ENCODE measurements around the gene USP9X.
"Not testable (repeated sequence)": the region's sequence is repeated elsewhere in the genome, so short reads cannot be mapped to it uniquely, and the experiment has no call there.

USP9X gene

DNA sequence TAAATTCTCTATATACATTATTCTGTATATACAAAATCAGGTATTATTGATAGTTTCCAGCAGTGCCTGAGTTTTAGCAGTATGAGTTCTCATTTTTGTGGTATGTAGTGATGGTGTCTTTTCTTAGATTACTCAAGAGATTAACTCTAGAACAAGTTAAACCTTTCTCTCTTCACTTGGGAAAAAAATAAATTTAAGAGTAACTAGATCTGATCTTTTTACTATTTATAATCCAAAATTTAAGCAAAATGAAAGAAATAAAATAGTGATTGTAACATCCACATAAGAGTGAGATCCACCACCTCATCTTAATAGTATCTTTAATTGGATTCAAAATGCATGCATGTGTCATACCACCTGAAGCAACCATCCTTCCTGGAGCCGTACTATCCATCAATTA lies 124.6 kb downstream of the USP9X start:
- DNase-seq: no peak

DNA sequence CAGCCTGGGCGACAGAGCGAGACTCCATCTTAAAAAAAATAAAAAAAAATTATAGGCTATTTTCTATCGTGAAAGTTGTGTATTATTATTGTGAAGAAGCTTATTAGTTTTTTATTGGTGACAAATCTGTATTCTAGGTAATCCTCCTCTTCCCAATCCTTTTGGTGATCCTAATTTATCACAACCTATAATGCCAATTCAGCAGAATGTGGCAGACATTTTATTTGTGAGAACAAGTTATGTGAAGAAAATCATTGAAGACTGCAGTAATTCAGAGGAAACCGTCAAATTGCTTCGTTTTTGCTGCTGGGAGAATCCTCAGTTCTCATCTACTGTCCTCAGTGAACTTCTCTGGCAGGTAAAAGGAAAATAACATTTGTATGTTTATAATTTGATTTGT lies 139.4 kb downstream of the USP9X start:
- DNase-seq: no peak

DNA sequence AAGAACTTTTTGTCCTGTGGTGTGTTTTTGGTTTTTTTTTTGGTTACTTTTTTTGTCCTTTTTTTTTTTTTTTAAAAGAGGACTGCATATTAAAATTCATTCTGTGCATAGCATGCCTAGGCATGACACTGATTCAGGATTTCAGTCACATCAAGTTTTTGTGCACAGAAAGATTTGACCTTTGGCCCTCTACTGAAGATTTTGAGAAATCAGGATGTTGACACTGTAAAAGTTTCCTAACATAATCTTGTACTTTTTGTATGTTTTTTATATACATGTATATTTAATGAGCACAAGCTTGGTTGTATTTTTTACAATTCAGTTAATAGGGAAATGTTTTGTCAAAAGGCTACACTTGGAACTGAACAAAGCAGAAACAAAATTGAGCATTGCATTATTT lies 148.7 kb downstream of the USP9X start:
- no peak for DNase-seq

DNA sequence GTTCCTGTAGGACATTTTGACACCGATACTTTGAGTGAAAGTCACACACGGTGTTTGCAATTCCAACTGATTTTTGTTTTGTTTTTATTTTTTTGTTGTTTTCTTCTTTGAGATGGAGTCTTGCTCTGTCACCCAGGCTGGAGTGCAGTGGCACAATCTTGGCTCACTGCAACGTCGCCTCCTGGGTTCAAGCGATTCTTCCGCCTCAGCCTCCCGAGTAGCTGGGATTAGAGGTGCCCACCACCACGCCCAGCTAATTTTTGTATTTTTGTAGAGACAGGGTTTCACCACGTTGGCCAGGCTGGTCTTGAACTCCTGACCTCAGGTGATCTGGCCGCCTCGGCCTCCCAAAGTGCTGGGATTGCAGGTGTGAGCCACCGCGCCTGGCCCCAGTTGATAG lies 149.2 kb downstream of the USP9X start:
- not testable (repeated sequence) for DNase-seq

DNA sequence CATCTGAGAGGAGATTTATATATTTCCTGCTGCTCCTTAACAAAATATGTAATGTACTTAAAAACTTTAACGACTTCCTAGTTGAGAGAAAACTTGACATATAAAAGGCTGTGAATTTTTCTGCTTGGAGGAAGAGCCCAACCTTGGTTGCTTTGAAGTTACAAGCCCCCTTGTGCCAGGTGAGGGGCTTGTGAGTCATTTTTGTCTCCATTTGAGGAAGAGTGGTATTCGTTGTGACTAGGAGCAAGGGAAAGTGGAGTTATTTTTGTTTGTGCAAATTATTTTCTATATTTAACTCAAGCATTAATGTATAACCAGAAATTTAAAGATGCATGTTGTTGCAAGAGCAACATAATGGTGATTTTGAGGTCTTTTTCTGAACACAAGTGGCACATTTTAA lies 149.7 kb downstream of the USP9X start:
- no peak for DNase-seq

DNA sequence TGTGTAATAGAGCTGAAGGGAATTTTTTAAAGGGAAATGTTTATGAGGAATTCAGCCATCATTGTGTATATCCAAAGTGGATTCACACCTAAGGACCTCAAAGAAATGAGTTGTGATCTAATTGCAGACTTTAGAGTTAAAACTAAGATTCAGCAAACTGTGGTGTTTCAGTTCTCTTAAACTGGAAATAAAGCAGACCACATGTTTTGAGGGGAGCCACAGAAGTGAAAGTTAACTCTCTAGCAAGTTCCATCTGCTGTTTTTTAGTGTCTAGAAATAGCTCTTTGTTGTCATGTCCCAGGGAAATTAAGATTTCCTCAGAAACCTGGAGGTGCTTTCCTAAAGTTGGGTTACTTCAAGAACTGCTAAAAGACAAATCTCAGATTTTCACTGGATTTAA lies 151.4 kb downstream of the USP9X start:
- no peak for DNase-seq

DNA sequence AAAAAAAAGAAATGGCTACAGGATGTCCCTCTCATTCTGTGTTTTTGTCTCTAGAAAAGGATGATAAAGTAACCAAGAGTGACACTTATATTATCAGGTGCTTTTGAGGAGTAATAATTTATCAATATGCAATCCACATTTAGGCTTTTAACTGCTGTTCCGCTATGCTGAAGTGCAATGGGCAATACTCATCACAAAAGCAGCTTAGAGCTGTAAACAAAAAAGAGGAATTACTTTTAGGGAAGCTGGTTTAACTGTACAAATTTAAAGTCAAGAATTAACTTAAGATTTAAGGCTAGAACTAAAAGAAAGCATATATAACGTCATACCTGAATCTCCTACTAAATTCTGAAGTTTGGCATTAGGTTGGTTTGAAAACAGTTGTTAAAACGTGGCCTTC lies 155.3 kb downstream of the USP9X start:
- no peak for DNase-seq

DNA sequence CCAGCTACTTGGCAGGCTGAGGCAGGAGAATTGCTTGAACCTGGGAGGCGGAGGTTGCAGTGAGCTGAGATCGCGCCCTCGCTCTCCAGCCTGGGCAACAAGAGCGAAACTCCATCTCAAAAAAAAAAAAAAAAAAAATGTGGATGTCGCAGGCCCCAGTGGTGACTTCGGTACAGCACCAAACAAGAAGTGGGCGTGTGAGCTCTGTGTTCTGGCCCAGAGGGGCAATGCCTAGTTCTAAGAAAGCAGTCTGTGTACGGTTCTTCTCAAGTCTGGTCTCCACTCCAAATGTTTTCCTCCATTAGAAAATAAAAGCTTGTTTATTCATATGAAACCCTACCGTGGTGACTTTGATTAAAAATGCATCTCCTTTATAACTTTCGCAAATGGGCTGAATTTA lies 156.7 kb downstream of the USP9X start:
- no peak for DNase-seq

DNA sequence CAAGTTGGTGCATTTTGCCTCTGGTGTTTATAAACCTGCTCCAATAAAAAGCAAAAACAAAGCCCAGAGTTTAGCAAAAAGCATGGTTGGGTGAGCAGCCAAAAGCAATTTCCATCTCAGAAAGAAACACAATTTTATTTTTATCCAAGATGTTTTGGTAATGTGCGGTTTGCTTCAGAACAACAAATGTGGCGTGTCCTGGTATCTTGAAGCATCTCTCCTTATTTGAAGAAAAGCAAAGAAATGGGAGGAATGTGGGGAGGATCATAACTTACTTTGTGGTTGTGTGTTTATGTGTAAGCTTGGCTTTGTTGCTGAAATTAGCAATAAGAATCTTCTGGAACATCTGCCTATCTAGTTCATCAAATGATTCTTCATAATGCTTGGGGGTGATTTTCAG lies 160.4 kb downstream of the USP9X start:
- DNase-seq: no peak

DNA sequence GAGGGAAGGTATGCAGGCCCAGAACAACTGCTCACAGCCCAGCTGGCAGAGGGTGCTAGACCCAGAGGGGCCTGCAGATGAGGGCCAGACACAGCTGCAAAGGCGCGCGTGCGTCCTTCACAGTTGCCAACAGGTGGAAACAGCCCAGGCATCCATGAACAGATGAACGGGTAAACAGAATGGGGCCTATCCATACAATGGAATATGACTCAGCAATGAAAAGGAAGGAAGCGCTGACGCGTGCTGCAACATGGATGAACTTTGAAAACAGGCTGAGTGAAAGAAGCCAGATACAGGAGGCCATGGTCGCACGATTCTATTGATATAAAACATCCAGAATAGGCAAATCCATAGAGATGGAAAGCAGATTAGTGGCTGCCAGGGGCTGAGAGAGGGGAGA lies 165.6 kb downstream of the USP9X start:
- no peak for DNase-seq

DNA sequence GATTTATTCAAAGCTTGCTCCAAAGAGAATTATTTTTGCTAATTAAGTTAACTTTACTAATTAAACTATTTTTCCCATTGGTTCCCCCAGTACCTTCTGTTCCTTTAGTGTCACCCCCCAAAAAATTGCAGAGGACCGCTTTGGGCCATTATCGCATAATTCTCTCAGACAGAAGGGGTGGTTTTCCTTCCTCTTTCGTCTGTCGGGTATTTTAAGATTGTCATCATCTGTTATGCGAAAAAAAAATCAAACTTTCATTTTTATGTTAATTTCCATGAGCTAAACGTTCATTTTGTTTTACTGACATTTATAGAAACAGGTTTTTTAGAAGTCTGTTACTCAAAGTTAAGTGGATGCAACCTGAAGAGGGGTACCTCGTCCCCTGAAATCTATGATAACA lies 172.6 kb downstream of the USP9X start:
- no peak for DNase-seq

DNA sequence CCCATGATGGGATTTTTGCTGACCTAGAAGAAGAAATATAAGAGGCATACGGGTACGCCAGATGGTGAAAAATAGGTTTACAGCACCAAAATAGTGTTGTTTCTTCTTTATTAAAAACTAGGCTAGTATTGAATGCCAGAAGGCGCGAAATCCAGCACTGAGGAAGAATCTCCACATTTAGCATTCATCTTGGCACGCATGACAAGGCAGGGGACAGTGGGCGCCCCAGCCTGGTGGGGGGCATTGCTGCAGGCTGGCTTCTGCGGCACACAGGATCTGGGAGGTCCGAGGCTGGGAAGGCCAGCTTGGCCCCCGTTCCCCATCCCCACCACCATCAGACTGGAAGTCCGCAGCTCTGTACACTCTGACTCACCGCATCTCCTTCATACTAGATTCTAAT lies 173.0 kb downstream of the USP9X start:
- DNase-seq: peak in 1 of 2 experiments; percentile 39

DNA sequence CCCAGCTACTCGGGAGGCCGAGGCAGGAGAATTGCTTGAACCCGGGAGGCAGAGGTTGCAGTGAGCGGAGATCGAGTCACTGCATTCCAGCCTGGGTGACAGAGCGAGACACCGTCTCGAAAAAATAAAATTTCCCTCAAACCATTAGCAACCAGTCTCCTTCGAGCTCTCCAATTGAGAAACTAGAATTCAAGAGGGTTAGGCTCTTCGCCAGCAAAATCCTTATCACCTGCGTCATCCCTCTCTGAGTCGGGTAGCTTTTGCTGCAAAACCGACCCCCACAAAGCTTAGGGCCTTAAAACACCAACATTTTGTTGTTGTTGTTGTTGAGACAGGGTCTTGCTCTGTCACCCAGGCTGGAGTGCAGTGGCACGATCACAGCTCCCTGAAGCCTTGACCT lies 173.6 kb downstream of the USP9X start:
- no peak for DNase-seq

DNA sequence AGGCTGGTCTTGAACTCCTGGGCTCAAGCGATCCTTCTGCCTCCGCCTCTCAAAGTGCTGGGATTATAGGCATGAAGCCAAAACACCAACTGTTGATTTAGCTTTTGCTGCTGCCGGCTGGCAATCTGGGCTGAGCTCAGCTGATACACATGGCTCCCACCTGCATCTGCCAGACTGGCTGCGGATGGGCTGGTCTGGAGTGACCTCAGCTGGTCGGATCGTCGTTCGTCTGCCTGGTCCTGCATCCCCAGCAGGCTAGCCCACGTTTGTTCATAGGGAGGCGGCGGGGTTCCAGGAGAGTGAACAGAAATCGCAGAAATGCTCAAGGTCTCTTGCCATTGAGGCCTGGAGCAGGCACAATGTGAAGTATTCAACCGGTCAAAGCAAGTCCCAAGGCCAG lies 174.3 kb downstream of the USP9X start:
- DNase-seq: no peak

DNA sequence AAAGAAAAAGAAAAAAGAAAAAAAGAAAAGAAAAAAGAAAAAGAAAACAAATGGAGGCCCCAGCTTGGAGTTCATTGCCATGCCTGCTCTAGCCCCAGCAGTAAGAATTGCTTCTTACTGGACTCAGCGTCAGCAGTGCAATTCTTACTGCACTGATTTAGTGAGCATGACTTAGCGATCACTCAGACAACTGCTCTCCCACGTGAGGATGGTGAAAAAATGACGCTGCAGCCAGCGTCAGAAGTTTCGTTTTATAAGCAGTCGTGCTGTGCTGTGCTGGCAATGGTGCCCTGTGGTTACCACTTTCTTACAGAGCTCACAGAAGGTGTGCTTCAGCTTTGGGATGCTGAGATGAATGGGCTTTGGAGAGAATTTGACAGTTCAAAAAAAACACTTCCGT lies 180.4 kb downstream of the USP9X start:
- DNase-seq: peak; percentile 57 to 67

DNA sequence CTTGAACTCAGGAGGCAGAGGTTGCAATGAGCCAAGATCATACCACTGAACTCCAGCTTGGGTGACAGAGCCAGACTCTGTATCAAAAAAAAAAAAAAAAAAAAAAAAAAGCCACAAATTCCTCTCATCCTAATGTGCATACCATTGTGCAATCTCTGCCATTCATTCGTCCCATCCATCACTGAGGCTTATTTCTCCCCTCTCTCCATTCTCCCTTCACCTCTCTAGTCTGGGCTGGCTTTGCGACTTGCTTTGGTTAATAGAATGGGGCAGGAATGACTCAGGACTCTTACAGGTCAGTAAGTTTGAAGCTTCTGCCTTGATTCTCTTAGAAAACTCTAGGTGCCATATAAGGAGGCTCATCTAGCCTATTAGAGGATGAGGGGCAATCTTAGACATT lies 188.4 kb downstream of the USP9X start:
- DNase-seq: no peak

DNA sequence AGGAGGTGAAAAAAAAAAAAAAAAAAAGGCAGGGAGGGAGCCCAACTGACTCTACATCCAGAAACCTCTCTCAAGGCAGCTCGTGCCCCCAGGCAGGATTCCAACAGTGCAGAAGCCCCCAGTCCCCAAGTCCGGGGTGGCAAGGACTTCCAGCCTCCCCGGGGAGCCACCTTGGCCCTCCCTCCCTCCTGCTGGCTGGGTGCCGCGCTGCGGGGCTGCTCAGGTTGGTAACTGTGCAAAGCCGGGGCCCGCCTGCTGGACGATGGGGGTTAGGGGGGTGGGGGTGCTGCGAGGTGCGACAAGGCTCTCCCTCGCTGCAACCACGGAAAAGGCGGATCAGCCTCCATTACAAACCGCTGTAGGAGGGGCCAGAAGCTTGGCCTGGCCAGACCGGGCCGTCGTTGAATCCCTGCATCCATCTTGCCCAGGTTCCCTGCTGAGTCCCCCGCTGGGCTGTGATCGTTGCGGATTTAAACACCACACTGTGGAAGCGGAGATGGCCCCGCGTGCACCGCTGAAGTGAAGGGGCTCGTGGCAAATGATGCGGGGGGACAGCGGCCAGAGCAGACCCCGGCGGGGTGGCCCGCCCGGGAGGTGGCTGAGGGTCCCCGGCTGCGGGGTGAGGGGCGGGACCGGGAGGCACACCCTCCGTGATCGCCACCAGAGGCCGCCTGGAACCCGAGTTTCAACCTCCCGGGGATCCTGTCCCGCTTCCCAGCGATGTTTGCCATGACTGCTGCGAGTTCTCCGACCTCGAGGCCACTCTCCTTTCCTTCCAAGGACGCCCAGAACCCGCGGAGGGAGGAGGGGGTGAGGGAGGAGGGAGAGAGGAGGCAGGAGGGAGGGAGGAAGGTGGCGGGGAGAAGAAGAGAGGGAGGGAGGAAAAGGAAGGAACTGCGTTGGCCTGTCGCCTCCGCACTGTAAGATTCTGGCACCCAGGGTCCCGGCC lies 190.7 kb downstream of the USP9X start:
- DNase-seq: peak; percentile 68 to 75

DNA sequence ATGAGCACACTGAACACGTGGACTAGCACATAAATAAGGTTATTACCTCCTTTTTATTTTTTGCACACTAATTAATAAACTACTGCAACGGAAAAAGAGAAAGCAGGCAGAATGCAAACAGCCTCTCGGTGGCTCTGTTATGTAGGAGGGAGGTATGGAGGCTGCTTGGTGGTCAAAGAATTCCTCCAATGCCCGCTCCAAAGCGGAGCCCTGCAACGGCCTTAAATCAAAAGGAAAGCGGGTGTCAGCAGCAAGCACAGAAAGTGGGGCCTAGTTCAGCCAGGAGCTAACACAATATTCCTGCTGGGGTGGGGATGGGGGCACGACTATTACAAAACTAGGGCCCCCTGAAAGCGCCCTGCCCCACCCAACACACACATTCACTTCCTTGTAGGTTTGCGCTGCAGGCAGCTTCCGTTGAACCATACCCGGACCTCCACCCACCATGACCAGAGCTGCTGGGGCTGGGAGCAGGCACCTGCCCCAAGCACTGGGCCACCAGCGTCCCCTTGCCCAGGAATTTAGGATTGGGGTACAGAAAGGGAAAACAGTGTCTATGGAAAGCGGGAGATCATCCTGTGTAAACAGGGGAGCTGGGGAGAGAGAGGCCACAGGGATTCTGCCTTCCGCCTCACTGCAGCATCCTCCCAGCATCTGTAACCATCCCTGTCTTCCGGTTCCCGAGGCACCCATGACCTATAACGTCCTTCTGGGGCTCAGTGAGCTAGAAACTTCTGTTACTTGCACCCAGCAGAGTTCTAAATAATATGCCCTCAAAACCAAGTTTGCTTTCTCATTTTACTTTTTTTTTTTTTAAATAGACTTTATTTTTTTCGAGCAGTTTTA lies 191.6 kb downstream of the USP9X start:
- peak; percentile 36 to 39 for DNase-seq

DNA sequence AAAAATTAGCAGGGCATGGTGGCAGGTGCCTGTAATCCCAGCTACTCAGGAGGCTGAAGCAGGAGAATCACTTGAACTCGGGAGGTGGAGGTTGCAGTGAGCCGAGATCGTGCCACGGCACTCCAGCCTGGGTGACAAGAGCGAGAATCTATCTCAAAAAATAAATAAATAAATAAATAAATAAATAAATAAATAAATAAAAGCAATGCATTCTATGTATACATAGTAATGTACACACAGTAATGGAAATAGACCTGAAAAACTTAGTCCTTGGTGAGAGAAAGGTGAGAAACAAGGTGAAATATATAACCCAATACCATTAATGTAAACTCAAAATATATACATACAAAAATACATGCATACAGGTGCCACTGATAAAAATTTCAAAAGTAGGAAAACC lies 197.1 kb downstream of the USP9X start:
- DNase-seq: not testable (repeated sequence)

DNA sequence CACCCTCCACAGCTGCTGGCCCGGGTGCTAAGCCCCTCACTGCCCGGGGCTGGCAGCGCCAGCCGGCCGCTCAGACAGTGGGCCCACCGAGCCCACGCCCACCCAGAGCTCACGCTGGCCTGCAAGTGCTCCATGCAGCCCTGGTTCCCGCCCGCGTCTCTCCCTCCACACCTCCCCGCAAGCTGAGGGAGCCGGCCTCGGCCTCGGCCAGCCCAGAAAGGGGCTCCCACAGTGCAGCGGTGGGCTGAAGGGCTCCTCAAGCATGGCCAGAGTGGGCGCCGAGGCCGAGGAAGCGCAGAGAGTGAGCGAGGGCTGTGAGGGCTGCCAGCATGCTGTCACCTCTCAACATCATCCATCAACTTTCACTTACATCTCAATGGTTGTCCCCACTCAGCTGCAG lies 200.7 kb downstream of the USP9X start:
- DNase-seq: not testable (repeated sequence)
